T1000 (cell line): ENCODE results near the gene CDS1.
A peak's percentile ranks its signal among the peaks of the same experiment; 100 is the strongest.
"Not testable (repeated sequence)": the region's sequence is repeated elsewhere in the genome, so short reads cannot be mapped to it uniquely, and the experiment has no call there.

Experiments
- DNase-seq: peaks from one replicate; lab custom pipeline; 2025; ENCODE audit warnings: mixed read lengths; lab: John Stamatoyannopoulos, UW

The CDS1 gene

GRCh38 chr4:84582988-84583875 is at the start of gene CDS1:
Gene CDS1 (plus strand): TSS chr4:84583127. CDS start chr4:84583402, 275 bp downstream.
- DNase-seq = no peak

DNA sequence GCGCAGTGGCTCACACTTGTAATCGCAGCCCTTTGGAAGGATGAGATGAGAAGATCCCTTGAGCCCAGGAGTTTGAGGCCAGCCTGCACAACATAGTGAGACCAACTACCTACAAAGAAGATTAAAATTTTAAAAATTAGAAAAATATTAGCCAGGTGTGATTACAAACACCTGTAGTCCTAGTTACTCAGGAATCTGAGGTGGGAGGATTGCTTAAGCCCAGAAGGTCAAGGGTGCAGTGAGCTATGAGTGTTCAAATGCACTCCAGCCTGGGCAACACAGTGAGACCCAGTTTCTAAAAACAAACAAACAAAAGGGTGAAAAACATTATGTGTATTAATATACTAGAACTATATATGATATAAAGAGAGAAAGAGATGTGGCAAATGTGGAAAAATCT is 47.0 kb upstream of the CDS1 start:
- no peak for DNase-seq

GRCh38 chr4:84545093-84545492 is 37.8 kb upstream of the CDS1 start:
- DNase-seq = no peak

DNA sequence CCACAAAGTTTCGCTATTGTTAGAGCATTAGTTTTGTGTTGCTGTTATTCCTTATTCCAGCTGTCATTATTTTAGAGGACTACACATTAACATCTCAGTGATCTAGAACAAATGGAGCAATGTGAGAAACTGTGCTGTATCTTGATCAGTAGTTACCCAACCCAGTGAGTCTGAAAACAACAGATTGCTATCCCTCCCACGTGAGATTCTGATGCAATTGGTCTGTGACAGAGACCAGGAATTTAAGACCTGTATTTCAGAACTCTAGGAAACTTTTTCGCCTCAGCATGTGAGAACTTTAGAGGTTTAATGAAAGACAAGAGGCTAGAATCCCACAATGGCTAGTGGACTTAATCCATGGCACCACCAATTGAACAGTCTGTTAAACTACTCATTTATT is 35.7 kb upstream of the CDS1 start:
- no peak for DNase-seq

DNA sequence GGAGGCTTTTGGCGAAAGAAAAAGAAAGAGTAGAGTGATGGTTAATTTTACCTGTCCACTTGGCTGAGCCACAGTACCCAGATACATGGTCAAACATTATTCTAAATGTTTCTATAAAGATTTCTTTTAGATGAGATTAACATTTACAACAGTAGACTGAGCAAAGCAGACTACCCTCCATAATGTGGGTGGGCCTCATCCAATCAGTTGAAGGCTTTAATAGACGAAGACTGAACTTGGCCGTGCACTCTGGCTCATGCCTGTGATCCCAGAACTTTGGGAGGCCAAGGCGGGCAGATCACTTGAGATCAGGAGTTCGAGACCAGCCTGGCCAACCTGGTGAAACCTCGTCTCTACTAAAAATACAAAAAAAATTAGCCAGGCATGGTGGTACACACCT is 33.7 kb upstream of the CDS1 start:
- DNase-seq = not testable (repeated sequence)

DNA sequence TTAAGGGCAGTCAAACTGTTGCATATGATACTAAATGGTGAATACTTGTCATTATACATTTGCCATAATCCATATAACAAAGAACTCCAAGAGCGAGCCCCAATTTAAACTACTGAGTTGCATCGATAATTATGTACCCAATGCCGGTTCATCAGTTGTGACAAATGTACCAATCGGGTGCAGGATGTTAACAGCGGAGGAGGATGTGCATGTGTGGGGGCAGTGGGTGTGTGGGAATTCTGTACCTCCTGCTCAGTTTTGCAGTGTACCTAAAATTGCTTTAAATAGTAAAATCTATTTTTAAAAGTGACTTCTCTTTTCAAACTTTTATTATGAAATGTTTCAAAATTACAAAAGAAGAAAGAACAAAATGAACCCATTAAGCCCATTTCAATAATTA is 20.8 kb upstream of the CDS1 start:
- no peak for DNase-seq

DNA sequence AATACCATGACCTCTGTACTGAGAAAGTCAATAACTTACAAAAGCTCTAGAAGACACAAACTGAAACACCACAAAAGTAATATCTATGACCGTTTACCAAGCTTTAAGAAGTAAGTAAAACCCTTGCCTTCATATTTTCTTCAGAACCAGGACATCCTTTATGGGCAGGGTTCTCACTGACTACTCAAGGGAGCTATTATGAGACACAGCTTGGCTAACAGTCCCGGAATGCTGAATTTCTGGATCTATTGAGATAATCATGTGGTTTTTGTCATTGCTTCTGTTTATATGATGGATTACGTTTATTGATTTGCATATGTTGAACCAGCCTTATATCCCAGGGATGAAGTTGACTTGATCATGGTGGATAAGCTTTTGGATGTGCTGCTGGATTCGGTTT is 19.9 kb upstream of the CDS1 start:
- DNase-seq = no peak

- no peak for DNase-seq
Observed at GRCh38 chr4:84565951-84566350, 17.0 kb upstream of the CDS1 start.

DNA sequence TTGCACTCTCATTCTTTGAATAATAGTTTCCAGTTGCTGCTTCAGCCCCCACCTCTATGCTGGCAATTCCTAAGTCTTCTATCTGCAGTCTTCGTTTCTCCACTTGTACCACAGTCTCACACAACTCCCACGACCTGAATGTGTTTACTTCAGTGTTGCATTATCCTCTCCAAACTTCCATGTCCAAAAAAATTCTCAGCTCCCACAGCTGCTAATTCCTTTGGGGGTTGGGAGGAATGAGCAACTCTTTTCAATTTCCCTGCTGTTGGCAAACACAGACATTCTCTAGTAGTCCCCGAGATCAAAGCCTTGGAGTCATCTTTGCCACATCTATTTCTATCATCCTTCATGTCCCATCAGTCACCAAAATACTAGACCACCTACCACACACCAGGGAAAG is 14.4 kb upstream of the CDS1 start:
- DNase-seq = no peak

DNA sequence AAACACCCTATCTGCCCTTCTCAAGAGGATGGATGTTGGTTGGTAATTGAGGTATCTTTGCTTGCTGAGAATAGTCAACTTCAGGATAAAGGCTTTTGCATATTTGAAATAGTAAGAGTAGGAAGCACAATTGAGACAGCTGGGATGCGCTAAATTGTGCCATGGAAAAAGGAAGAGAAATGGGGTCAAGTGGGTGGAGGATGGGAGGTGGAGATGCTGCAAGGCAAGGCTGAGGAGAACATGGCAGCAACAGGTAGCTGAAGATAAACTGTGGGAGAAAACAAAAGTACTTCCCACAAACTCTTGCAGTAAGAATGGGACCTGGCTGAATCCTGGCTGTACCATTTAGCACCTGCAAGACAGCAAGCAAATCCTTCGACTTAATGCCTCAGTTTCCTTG is 13.9 kb upstream of the CDS1 start:
- DNase-seq = no peak

DNA sequence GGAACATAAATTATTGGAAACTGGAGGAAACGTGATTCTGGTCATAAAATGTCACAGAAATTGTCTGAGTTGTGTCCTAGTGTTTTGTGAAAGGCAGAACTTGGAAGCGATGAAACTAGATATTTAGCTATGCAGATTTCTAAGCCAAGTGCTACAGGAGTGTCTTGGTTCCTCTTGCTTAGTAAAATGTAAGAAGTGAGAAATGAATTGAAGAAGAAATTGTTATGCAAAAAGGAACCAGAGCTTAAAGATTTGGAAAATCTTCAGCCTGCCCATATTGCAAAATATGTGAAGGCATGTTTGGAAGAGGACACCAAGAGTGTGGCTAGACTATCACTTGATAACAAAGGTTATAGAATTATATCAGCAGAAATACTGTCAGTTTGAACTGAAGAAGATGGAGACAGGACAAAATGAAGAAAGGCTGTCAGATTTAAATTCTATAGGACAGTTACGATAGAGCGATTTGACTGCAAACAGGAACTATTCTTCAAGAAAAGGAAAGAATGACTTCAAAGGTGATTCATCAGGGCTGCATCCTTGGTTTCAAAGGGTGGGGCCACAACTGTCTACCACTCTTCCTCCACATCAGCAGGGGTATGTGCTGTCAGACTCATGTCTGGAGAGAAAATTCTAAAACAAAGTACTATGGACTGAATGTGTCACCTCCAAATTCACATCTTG is 9.4 kb upstream of the CDS1 start:
- no peak for DNase-seq

DNA sequence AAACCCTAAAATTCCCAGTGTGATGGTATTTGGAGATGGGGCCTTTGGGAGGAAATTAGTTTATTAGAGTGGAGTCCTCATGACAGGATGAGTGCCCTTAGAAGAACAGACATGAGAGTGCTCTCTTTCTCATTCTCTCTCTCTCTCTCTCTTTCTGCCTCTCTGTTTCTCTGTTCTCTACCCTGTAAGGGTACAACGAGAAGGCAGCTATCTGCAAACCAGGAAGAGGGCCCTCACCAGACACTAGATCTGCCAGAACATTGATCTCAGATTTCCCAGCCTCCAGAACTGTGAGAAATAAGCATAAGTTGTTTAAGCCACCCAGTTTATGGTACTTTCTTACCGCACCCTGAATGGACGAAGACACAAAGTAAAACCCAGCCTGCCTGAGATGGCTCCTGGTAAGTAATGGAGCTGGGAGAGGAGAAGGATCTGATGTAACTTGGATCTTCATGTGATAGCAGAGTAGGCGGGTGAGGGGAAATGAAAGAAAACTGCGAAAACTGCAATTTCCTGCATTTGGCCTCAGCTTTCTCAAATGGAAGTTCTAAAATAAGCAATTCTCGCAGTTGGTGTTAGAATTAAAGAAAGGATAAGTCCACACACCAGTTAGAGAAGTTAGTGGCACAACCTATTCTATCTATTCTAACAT is 8.7 kb upstream of the CDS1 start:
- DNase-seq = no peak

DNA sequence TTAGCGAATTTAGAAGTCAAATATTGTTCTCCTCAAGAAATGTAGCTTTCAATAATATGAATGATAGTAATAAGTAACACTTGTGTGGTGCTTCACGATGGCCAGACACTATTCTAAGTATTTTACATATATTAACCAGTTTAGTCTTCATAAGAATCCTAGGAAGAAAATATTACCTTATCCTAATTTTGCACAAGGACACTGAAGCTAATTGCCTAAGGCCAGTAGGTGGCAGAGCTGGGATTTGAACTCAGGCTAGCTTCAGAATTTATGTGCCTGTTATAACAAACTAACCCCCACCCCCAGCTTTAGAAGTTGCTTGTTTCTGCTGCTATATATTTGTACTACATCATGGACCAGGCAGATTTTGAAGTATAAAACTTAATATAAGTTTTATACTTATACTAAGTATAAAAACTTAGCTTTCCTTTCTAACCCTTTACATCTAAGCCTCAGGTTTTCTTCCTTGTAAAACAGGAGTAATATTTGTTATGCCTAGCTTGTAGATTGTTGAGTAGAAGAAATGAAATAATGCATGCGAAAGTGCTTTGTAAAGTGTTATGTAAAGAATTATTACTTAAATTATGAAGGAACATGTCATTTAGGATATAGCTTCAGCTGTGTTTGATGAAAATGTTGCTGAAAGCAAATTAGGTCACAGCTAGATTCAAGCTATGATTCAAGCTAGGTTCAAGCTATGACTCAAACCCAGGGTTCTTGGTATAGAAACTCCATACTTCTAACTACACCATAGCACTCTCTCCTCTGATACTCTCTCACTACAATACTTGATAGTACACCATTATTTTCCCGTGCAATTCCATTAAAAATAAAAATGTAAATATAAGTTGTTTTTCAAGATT is 4.2 kb upstream of the CDS1 start:
- no peak for DNase-seq

GRCh38 chr4:84579403-84579776 is 3.5 kb upstream of the CDS1 start:
- no peak for DNase-seq

DNA sequence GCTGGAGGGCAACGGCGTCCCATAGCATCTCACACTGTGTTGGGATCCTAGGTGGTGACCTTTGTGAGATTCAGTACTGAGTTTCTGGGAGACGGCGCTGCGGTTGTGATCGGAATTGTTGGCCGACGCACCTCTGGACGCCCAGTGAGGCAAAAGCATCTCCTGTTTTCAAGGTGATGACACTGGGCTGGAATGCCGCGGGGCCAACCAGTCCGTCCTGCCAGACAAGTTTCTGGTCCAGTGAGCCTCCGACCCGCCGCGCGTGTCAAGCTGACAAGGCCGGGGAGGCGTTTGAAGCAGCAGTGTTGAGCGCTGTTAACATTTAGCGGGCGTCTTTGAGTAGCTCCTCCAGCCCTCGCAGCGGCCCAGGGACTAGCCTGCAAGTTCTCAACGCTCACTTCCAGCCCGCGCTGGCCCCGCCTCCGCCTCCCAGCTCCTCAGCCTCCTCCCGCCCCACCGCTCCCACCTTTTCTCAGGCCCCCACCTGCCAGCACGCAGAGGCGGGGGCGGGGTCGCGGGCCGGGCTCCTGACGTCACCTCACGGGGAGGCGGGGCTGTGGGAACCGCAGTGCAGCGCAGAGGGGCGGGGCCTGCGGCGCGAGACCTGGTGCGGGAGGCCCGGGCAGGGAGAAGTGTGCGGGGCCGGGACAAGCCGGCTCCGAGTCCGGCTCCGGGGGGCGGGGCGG is 482 bp upstream of the CDS1 start:
- peak; percentile 64 for DNase-seq

DNA sequence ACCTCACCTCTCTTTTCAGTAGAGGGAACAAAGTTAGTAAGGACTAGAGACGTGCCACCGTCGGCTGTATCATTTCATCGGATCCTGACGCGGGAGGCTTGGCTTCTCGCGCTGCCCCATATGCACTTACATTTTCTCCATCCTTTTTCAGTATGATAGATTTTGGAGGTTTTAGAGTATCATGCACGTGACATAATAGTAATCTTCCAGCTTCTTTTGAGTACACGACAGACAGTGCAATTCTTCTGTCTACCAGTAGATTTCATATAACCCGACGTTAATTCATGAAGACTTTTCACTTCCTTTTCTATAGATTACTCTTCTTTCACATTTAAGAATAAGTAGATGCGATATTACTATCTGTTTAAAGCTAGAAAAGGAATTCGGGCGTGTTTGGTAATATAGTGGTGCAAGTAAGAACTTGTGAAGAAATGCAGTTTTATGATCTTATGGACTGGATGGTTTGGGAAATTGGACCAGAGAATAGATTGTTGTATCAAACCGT is 1.0 kb downstream of the CDS1 start:
- DNase-seq = no peak

DNA sequence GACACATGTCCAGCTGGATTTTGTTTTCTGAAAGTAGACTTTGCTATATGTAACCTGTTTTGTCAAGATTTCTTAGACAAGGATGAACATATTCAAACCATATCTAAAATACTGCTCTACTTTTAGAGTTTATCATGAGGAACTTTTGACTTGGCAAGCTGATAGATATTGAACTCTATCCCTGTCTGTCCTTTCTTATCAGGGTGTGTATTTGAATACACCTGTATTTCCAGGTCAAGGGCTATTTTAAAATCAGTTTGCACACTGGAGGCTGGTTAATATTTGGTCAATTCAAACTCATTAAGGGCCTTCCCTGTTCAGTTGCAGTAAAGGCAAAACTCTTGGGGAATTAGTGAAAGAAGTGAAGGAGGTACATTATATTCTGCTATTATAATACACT is 2.3 kb downstream of the CDS1 start:
- DNase-seq = no peak

DNA sequence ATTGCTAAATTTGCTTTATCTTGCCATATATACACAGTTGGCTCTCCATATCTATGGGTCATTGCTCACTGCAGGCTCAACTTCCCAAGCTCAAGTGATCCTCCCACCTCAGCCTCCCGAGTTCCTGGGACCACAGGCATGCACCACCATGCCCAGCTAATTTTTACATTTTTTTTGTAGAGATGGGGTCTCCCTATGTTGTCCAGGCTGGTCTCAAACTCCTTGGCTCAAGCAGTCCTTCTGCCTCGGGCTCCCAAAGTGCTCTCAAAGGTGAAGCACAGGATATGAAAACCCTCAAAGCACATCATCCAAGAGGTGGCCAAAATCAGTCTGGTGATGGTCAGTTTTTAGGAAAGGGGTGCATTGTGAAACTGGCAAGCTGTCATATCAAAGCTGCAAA is 11.8 kb downstream of the CDS1 start:
- DNase-seq = no peak

DNA sequence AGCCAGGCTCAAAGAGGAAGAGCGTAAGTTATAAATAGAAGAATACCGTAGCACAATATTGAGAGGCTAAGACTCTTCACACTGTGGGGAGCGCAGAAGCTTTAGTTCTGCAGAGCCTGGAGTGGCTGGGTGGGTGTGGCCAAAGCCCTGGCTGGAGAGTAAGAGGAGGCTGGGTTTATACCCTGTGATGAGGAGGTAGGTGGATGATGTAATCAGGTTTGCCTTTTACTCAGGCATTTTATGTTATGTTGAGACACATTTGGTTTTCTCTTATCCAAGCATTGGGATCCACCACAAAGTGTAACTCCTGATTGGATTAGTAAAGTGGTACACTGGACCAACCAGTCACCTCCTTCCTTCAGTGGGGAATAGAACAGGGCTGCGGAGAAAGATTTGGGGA is 13.9 kb downstream of the CDS1 start:
- no peak for DNase-seq

GRCh38 chr4:84597450-84597849 is 14.5 kb downstream of the CDS1 start:
- no peak for DNase-seq

GRCh38 chr4:84606645-84607044 is 23.7 kb downstream of the CDS1 start:
- DNase-seq = no peak
